K562 (cell line): ENCODE results near the gene XRN1. TPM values are rescaled to one million over a fixed set of nuclear protein-coding genes. Genes with fewer than 3 reads are reported as not detected.

ENCODE experiments used
- EP400 ChIP-seq: fragments of 450-650 bp; IDR thresholded peaks from 2 replicates; pipeline ENCODE4 v1.6.1; 2017; ENCODE audit warnings: antibody characterized with exemption, mild to moderate bottlenecking, moderate library complexity
- ESRRA ChIP-seq: fragments of 450-650 bp; IDR thresholded peaks from 2 replicates; pipeline ENCODE4 v1.6.1; 2014; ENCODE audit warnings: low read depth, mild to moderate bottlenecking, moderate library complexity, borderline replicate concordance
- MAX ChIP-seq: sonication (generic); formaldehyde crosslinking; IDR thresholded peaks from 2 replicates; pipeline ENCODE4 v1.9.0; 2022; ENCODE audit warnings: mild to moderate bottlenecking, missing genetic modification reagents
- MEIS2 ChIP-seq: fragments of 450-650 bp; IDR thresholded peaks from 2 replicates; pipeline ENCODE4 v1.6.1; 2014; ENCODE audit warnings: mild to moderate bottlenecking; ENCODE audit not compliant: partially characterized antibody
- MYC ChIP-seq, 2 experiments: fragments of 250-450 bp in 1 of 2; sonication (Bioruptor Pico) in 1 of 2; IDR thresholded peaks; 2 replicates each; pipeline versions ENCODE4 v1.5.1 to v1.6.1; 2012 to 2021; ENCODE audit warnings: low read depth in 2 of 2, borderline replicate concordance in 1 of 2, improper control_type of control experiment in 1 of 2, low read length in 1 of 2, mild to moderate bottlenecking in 1 of 2, moderate library complexity in 1 of 2
- POLR2AphosphoS5 ChIP-seq: IDR thresholded peaks from 2 replicates; pipeline ENCODE4 v1.6.1; 2011; ENCODE audit warnings: mild to moderate bottlenecking, low read depth, low read length, moderate library complexity; ENCODE audit not compliant: control insufficient read depth, insufficient read depth
- SRSF1 ChIP-seq: fragments of 200-400 bp; formaldehyde crosslinking; IDR thresholded peaks from 2 replicates; pipeline ENCODE4 v1.6.1; 2017; ENCODE audit warnings: mild to moderate bottlenecking, low read depth, low read length, moderate library complexity
- YY1 ChIP-seq, 3 experiments: IDR thresholded peaks; 2 replicates each; pipeline ENCODE4 v1.6.1; 2011; ENCODE audit warnings: low read length in 2 of 3, mild to moderate bottlenecking in 2 of 3, moderate library complexity in 2 of 3, borderline replicate concordance in 1 of 3, control low read depth in 1 of 3, low read depth in 1 of 3; ENCODE audit not compliant: insufficient read depth in 3 of 3, insufficient replicate concordance in 2 of 3, control insufficient read depth in 1 of 3, insufficient read length in 1 of 3; ENCODE audit errors: extremely low read depth in 1 of 3
- ZBTB34 ChIP-seq: fragments of 250-450 bp; sonication (Bioruptor Pico); IDR thresholded peaks from 2 replicates; pipeline ENCODE4 v1.8.0; 2021; ENCODE audit warnings: mild to moderate bottlenecking, moderate library complexity
- ZNF395 ChIP-seq: fragments of 200-800 bp; sonication (Bioruptor generic); IDR thresholded peaks from 2 replicates; pipeline ENCODE4 v1.6.1; 2017; ENCODE audit warnings: missing genetic modification characterization, missing compliant biosample characterization
- ZNF518B ChIP-seq: fragments of 250-450 bp; sonication (Bioruptor Pico); IDR thresholded peaks from 2 replicates; pipeline ENCODE4 v1.5.0; 2021; ENCODE audit warnings: mild to moderate bottlenecking, moderate library complexity
- ZNF766 ChIP-seq: fragments of 200-800 bp; sonication (Bioruptor generic); conservative IDR thresholded peaks from 2 replicates; pipeline ENCODE4 v1.6.1; 2016; ENCODE audit warnings: missing genetic modification characterization, missing compliant biosample characterization
- polyA plus RNA-seq, 8 experiments: library from polyadenylated mRNA; depleted of rRNA in 4 of 8; stranded (reverse) in 5 of 8; unstranded in 3 of 8; fragments of >200 nt; fragmentation: Nextera tagmentation in 2 of 8; fragmentation: Illumina TruSeq in 1 of 8; extraction: Ambion mirVana in 2 of 8; extraction: Trizol in 1 of 8; gene quantifications; 2 replicates each; pipeline versions ENCODE4 v1.2.1 to v1.2.3, GENCODE V29; 2011 to 2014; ENCODE audit warnings: inconsistent platforms in 1 of 8, missing spikeins in 1 of 8
- total RNA-seq, 7 experiments: library from RNA; depleted of rRNA in 6 of 7; stranded (reverse); fragments of >200 nt in 6 of 7; fragmentation: Illumina TruSeq in 2 of 7; extraction: Trizol in 2 of 7; gene quantifications; 2 replicates each; pipeline versions ENCODE4 v1.2.1 to v1.2.3, GENCODE V29; 2011 to 2021; ENCODE audit warnings: low replicate concordance in 1 of 7

The XRN1 gene
- total and polyA plus RNA-seq, 9 of the 15 experiments (the other 6 are each of a cell fraction or from before 2014, with no cell fraction given): 3.1 to 28.4 (median 17.2) TPM

- TF ChIP-seq ZNF518B (CRISPR knock-in tag) (no peak), MEIS2 (peak; percentile 9), YY1 (IDR thresholded peaks at IDR 0.05; ENCODE audit: borderline replicate concordance in 1 of 3, control insufficient read depth in 1 of 3, extremely low read depth in 1 of 3, insufficient read depth in 3 of 3, insufficient read length in 1 of 3, insufficient replicate concordance in 2 of 3, low read depth in 1 of 3, low read length in 2 of 3) (peak in 1 of 3 experiments; percentile 76), ESRRA (peak; percentile 90), MAX (CRISPR knock-in tag) (peak; percentile 44; the same call in 1 of the 2 replicates), POLR2AphosphoS5 (no peak), MYC (IDR thresholded peaks at IDR 0.05; ENCODE audit: low read depth, low read length) (peak; percentile 69), MYC (CRISPR knock-in tag; IDR thresholded peaks at IDR 0.05; ENCODE audit: borderline replicate concordance, low read depth) (no peak), ZNF395 (CRISPR knock-in tag) (peak; percentile 60; the same call in 1 of the 2 replicates), ZNF766 (CRISPR knock-in tag) (0 out of 2 replicates have a peak, but pooled peaks have one; percentile 46), EP400 (peak; percentile 61), ZBTB34 (no peak), SRSF1 (no peak)
- TF ChIP-seq, all 486 proteins: peak for 17
Observed at GRCh38 chr3:142282503-142282902, 165.3 kb downstream of the XRN1 start (continued).
